Smooth muscle cell (in vitro differentiated cells): ENCODE results near the gene ZNF667. TPM values are rescaled to one million over a fixed set of nuclear protein-coding genes. Genes with fewer than 3 reads are reported as not detected.

ENCODE experiments used
- DNase-seq: peaks from one replicate; lab custom pipeline; 2025; ENCODE audit not compliant: unreplicated experiment; lab: John Stamatoyannopoulos, UW
- H2AFZ ChIP-seq: fragments of 200-600 bp; sonication (generic); 2 replicates; pipeline ENCODE4 v1.6.0; 2016; ENCODE audit warnings: antibody characterized with exemption, low read depth, mild to moderate bottlenecking
- H3F3A ChIP-seq: fragments of 200-600 bp; sonication (generic); 2 replicates; pipeline ENCODE4 v1.6.0; 2017; ENCODE audit warnings: antibody characterized with exemption, low read depth
- H3K27ac ChIP-seq: fragments of 200-600 bp; sonication (generic); 2 replicates; pipeline ENCODE4 v1.5.1; 2016; ENCODE audit warnings: low read depth, mild to moderate bottlenecking
- H3K27me3 ChIP-seq: fragments of 200-600 bp; sonication (generic); 2 replicates; pipeline ENCODE4 v1.6.1; 2016; ENCODE audit warnings: low read depth, mild to moderate bottlenecking
- H3K36me3 ChIP-seq: fragments of 200-600 bp; sonication (generic); 2 replicates; pipeline ENCODE4 v1.5.1; 2016; ENCODE audit warnings: low read depth
- H3K4me1 ChIP-seq: fragments of 200-600 bp; sonication (generic); 2 replicates; pipeline ENCODE4 v1.5.1; 2016; ENCODE audit warnings: low read depth
- H3K4me2 ChIP-seq: fragments of 200-600 bp; sonication (generic); 2 replicates; pipeline ENCODE4 v1.6.0; 2016; ENCODE audit warnings: mild to moderate bottlenecking
- H3K4me3 ChIP-seq: fragments of 200-600 bp; sonication (generic); 2 replicates; pipeline ENCODE4 v1.5.1; 2016; ENCODE audit warnings: mild to moderate bottlenecking
- H3K79me2 ChIP-seq: fragments of 200-600 bp; sonication (generic); 2 replicates; pipeline ENCODE4 v1.6.0; 2016; ENCODE audit warnings: low read depth, mild to moderate bottlenecking
- H3K9ac ChIP-seq: fragments of 200-600 bp; sonication (generic); 2 replicates; pipeline ENCODE4 v1.6.0; 2016; ENCODE audit warnings: low read depth
- H3K9me3 ChIP-seq: fragments of 200-600 bp; sonication (generic); replicated peaks from 2 replicates; pipeline ENCODE4 v1.5.1; 2016; ENCODE audit warnings: low read depth
- H4K20me1 ChIP-seq: fragments of 200-600 bp; sonication (generic); 2 replicates; pipeline ENCODE4 v1.6.0; 2016; ENCODE audit warnings: low read depth
- CTCF ChIP-seq: fragments of 200-600 bp; sonication (generic); IDR thresholded peaks from 2 replicates; pipeline ENCODE4 v1.5.1; 2017; ENCODE audit warnings: borderline replicate concordance, mild to moderate bottlenecking, antibody characterized with exemption; ENCODE audit not compliant: insufficient read depth, poor library complexity, severe bottlenecking
- WGBS: methylation state at CpG from one replicate; pipeline ENCODE4 v1.1.7; 2016; ENCODE audit warnings: low lambda C conversion rate; 5-methylcytosine and 5-hydroxymethylcytosine counted together
- polyA plus RNA-seq: library from polyadenylated mRNA; unstranded; fragments of >200 nt; fragmentation: Nextera tagmentation; extraction: Ambion mirVana; gene quantifications from 2 replicates; pipeline ENCODE4 v1.2.1, GENCODE V29; 2016
- total RNA-seq: library from RNA; depleted of rRNA; stranded (reverse); fragments of >200 nt; gene quantifications from 2 replicates; pipeline ENCODE4 v1.2.3, GENCODE V29; 2014

The ZNF667 gene
- 4.4 and 4.6 TPM in 2 replicates for total RNA-seq
- polyA plus RNA-seq = 2.3 and 2.7 TPM in 2 replicates

DNA sequence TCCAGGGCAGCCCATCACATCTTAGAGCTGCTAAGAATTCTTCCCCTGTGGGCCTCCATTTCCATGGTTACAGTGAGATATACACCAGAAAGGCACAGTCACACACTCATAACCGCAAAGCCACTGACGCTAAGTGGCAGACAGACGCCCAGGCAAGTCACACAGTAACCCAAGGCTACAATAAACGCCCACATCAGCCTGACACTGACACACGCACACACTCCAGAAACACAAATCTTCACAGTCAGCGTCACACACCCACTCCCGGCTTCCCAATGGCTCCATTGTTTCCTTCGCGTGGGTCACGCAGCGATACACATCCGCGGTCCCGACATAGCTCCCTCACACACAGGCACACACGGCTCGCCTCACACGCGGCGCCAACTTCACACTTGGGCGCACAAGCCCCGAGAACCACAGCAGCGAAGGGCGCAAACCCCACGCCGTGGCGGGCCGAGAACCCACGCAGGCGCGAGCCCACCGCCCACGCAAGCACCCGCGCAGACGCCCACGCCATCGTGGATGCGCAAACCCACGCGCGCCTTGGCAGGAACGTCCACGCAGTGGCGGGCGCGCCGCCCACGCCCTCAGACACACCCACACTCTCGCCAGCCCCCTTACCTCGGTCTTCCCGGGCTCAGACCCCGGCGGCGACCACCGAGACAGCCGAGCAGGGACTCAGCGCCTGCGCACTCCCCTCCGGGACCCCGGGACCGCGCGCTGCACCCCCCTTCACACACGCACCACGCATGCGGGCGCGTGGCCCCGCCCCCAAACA lies at the start of gene ZNF667:
Gene ZNF667, minus strand, starts transcription at position 695 of the 778 bp plus-strand sequence. CDS start 14,975 bp downstream, outside the sequence.
- Histone ChIP-seq H4K20me1 (no peaks in the 10 kb centered on the region), H3K9ac (peak within 1 kb of the TSS; percentile 98), H3K4me2 (peak within 1 kb of the TSS; percentile 84), H3K4me3 (peak within 1 kb of the TSS; percentile 65), H3K9me3 (no peaks in the 10 kb centered on the region), H3K27ac (peak within 1 kb of the TSS; percentile 91), H3K4me1 (no peaks in the 10 kb centered on the region), H3K27me3 (no peaks in the 10 kb centered on the region), H3K79me2 (peaks cover 28% of the 10 kb centered on the region), H2AFZ (peak within 1 kb of the TSS; percentile 82), H3F3A (no peaks in the 10 kb centered on the region), H3K36me3 (no peaks in the 10 kb centered on the region)
- TF ChIP-seq CTCF = no peak
- WGBS = 44% methylated on average over 62 of the region's 69 CpGs
- DNase-seq = no peak

GRCh38 chr19:56525214-56525860 lies 48.2 kb upstream of the ZNF667 start:
- H3K9ac ChIP-seq = no peak overlapping the region
- H3K27ac ChIP-seq = no peak overlapping the region
- H3K36me3 ChIP-seq = peaks cover 22% of the 10 kb centered on the region
- no peak overlapping the region for H3K4me2 ChIP-seq
- no peak for DNase-seq
- H3K27me3 ChIP-seq = no peaks in the 10 kb centered on the region
- TF ChIP-seq CTCF = no peak
- H3K4me3 ChIP-seq = no peak overlapping the region
- H2AFZ ChIP-seq = no peak overlapping the region
- H3K79me2 ChIP-seq = no peaks in the 10 kb centered on the region
- H3K4me1 ChIP-seq = no peaks in the 10 kb centered on the region
- WGBS = 84% methylated on average over 4 of the region's 4 CpGs
- peaks cover 55% of the 10 kb centered on the region for H3K9me3 ChIP-seq
- no peaks in the 10 kb centered on the region for H4K20me1 ChIP-seq
- no peaks in the 10 kb centered on the region for H3F3A ChIP-seq

- H3K27me3 ChIP-seq = no peaks in the 10 kb centered on the region
- H3K36me3 ChIP-seq = no peaks in the 10 kb centered on the region
- H3K27ac ChIP-seq = peak overlapping the region; percentile 96
- H2AFZ ChIP-seq = peak overlapping the region; percentile 86
- H3K4me3 ChIP-seq = peak overlapping the region; percentile 70
- no peaks in the 10 kb centered on the region for H3F3A ChIP-seq
- no peak for DNase-seq
- 59% methylated on average over 17 of the region's 17 CpGs for WGBS
- H3K9ac ChIP-seq = peak overlapping the region; percentile 96
- TF ChIP-seq CTCF = no peak
- peaks cover 4% of the 10 kb centered on the region for H3K9me3 ChIP-seq
- no peaks in the 10 kb centered on the region for H3K79me2 ChIP-seq
- no peaks in the 10 kb centered on the region for H4K20me1 ChIP-seq
- peak overlapping the region; percentile 73 for H3K4me2 ChIP-seq
- no peaks in the 10 kb centered on the region for H3K4me1 ChIP-seq
Measured at GRCh38 chr19:56508290-56508778, 31.2 kb upstream of the ZNF667 start.
